HEK293 (cell line): Measurements from ENCODE around the gene RSRP1.

ENCODE experiments used
- BCL11B ChIP-seq: fragments of 450-650 bp; formaldehyde crosslinking; IDR thresholded peaks from 2 replicates; pipeline ENCODE4 v1.5.1; 2016; ENCODE audit warnings: low read depth, missing biosample characterization, missing genetic modification characterization
- OVOL3 ChIP-seq: fragments of 450-650 bp; formaldehyde crosslinking; IDR thresholded peaks from 2 replicates; pipeline ENCODE4 v1.5.1; 2016; ENCODE audit warnings: missing biosample characterization, missing genetic modification characterization
- SCRT2 ChIP-seq: fragments of 450-650 bp; formaldehyde crosslinking; IDR thresholded peaks from 2 replicates; pipeline ENCODE4 v1.5.1; 2016; ENCODE audit warnings: missing biosample characterization, missing genetic modification characterization
- SP2 ChIP-seq: fragments of 450-650 bp; formaldehyde crosslinking; IDR thresholded peaks from 2 replicates; pipeline ENCODE4 v1.5.1; 2016; ENCODE audit warnings: missing biosample characterization, missing genetic modification characterization
- SP3 ChIP-seq: fragments of 450-650 bp; formaldehyde crosslinking; IDR thresholded peaks from 2 replicates; pipeline ENCODE4 v1.5.1; 2016; ENCODE audit warnings: missing biosample characterization, missing genetic modification characterization
- TCF7L2 ChIP-seq: IDR thresholded peaks from 2 replicates; pipeline ENCODE4 v1.6.1; 2011; ENCODE audit warnings: low read depth, mild to moderate bottlenecking, inconsistent platforms, low read length, moderate library complexity, borderline replicate concordance
- ZBTB7A ChIP-seq: fragments of 450-650 bp; formaldehyde crosslinking; IDR thresholded peaks from 2 replicates; pipeline ENCODE4 v1.5.1; 2016; ENCODE audit warnings: low read depth, missing biosample characterization, missing genetic modification characterization
- ZBTB8A ChIP-seq: fragments of 450-650 bp; formaldehyde crosslinking; IDR thresholded peaks from 2 replicates; pipeline ENCODE4 v1.5.1; 2016; ENCODE audit warnings: missing biosample characterization, missing genetic modification characterization
- ZFP69B ChIP-seq: fragments of 450-650 bp; formaldehyde crosslinking; IDR thresholded peaks from 2 replicates; pipeline ENCODE4 v1.5.1; 2016; ENCODE audit warnings: missing biosample characterization, missing genetic modification characterization
- ZNF223 ChIP-seq: fragments of 450-650 bp; formaldehyde crosslinking; IDR thresholded peaks from 2 replicates; pipeline ENCODE4 v1.5.1; 2016; ENCODE audit warnings: missing biosample characterization, missing genetic modification characterization
- ZNF239 ChIP-seq: fragments of 450-650 bp; formaldehyde crosslinking; IDR thresholded peaks from 2 replicates; pipeline ENCODE4 v1.5.1; 2016; ENCODE audit warnings: missing biosample characterization, missing genetic modification characterization
- ZNF24 ChIP-seq: fragments of 450-650 bp; formaldehyde crosslinking; IDR thresholded peaks from 2 replicates; pipeline ENCODE4 v1.5.1; 2016; ENCODE audit warnings: missing biosample characterization, missing genetic modification characterization
- ZNF335 ChIP-seq: fragments of 450-650 bp; formaldehyde crosslinking; conservative IDR thresholded peaks from 2 replicates; pipeline ENCODE4 v1.5.1; 2016; ENCODE audit warnings: missing biosample characterization, missing genetic modification characterization
- ZNF394 ChIP-seq: fragments of 450-650 bp; formaldehyde crosslinking; IDR thresholded peaks from 2 replicates; pipeline ENCODE4 v1.5.1; 2016; ENCODE audit warnings: missing biosample characterization, missing genetic modification characterization, mild to moderate bottlenecking, moderate library complexity, borderline replicate concordance
- ZNF423 ChIP-seq: fragments of 450-650 bp; formaldehyde crosslinking; IDR thresholded peaks from 2 replicates; pipeline ENCODE4 v1.5.1; 2016; ENCODE audit warnings: missing biosample characterization, missing genetic modification characterization
- ZNF426 ChIP-seq: fragments of 450-650 bp; formaldehyde crosslinking; IDR thresholded peaks from 2 replicates; pipeline ENCODE4 v1.5.1; 2017; ENCODE audit warnings: missing biosample characterization, missing genetic modification characterization, mild to moderate bottlenecking, inconsistent platforms, moderate library complexity
- ZNF48 ChIP-seq: fragments of 450-650 bp; formaldehyde crosslinking; IDR thresholded peaks from 2 replicates; pipeline ENCODE4 v1.5.1; 2016; ENCODE audit warnings: missing biosample characterization, missing genetic modification characterization
- ZNF514 ChIP-seq: fragments of 450-650 bp; formaldehyde crosslinking; IDR thresholded peaks from 2 replicates; pipeline ENCODE4 v1.5.1; 2016; ENCODE audit warnings: missing biosample characterization, missing genetic modification characterization
- ZNF555 ChIP-seq: fragments of 450-650 bp; formaldehyde crosslinking; conservative IDR thresholded peaks from 2 replicates; pipeline ENCODE4 v1.5.1; 2017; ENCODE audit warnings: missing biosample characterization, mild to moderate bottlenecking, missing genetic modification characterization, inconsistent platforms
- ZNF600 ChIP-seq: fragments of 450-650 bp; formaldehyde crosslinking; IDR thresholded peaks from 2 replicates; pipeline ENCODE4 v1.5.1; 2016; ENCODE audit warnings: missing biosample characterization, missing genetic modification characterization
- ZNF623 ChIP-seq: fragments of 450-650 bp; formaldehyde crosslinking; IDR thresholded peaks from 2 replicates; pipeline ENCODE4 v1.5.1; 2016; ENCODE audit warnings: missing biosample characterization, missing genetic modification characterization
- ZNF677 ChIP-seq: fragments of 450-650 bp; IDR thresholded peaks from 2 replicates; pipeline ENCODE4 v1.5.0; 2018; ENCODE audit warnings: missing biosample characterization, mild to moderate bottlenecking, missing genetic modification characterization, moderate library complexity
- ZNF768 ChIP-seq: fragments of 450-650 bp; formaldehyde crosslinking; IDR thresholded peaks from 2 replicates; pipeline ENCODE4 v1.5.1; 2018; ENCODE audit warnings: missing biosample characterization, mild to moderate bottlenecking, missing genetic modification characterization
- ZNF785 ChIP-seq: fragments of 450-650 bp; formaldehyde crosslinking; IDR thresholded peaks from 2 replicates; pipeline ENCODE4 v1.5.1; 2016; ENCODE audit warnings: missing biosample characterization, missing genetic modification characterization
- ZSCAN23 ChIP-seq: fragments of 450-650 bp; formaldehyde crosslinking; IDR thresholded peaks from 2 replicates; pipeline ENCODE4 v1.5.1; 2016; ENCODE audit warnings: missing biosample characterization, missing genetic modification characterization
- ZXDB ChIP-seq: fragments of 450-650 bp; formaldehyde crosslinking; IDR thresholded peaks from 2 replicates; pipeline ENCODE4 v1.5.1; 2016; ENCODE audit warnings: missing biosample characterization, missing genetic modification characterization
- TF ChIP-seq, protein P1 (sequence below): fragments of 450-650 bp; formaldehyde crosslinking; IDR thresholded peaks from 2 replicates; pipeline ENCODE4 v1.5.1; 2016; ENCODE audit warnings: missing biosample characterization, missing genetic modification characterization
- TF ChIP-seq, protein P2 (sequence below): fragments of 450-650 bp; formaldehyde crosslinking; IDR thresholded peaks from 2 replicates; pipeline ENCODE4 v1.5.1; 2016; ENCODE audit warnings: missing biosample characterization, missing genetic modification characterization
- TF ChIP-seq, protein P3 (sequence below): fragments of 450-650 bp; formaldehyde crosslinking; IDR thresholded peaks from 2 replicates; pipeline ENCODE4 v1.5.1; 2016; ENCODE audit warnings: missing biosample characterization, missing genetic modification characterization
- TF ChIP-seq, protein P4 (sequence below): fragments of 450-650 bp; formaldehyde crosslinking; IDR thresholded peaks from 2 replicates; pipeline ENCODE4 v1.5.1; 2017; ENCODE audit warnings: missing biosample characterization, missing genetic modification characterization
- TF ChIP-seq, protein P5 (sequence below): fragments of 450-650 bp; formaldehyde crosslinking; IDR thresholded peaks from 2 replicates; pipeline ENCODE4 v1.5.1; 2017; ENCODE audit warnings: missing biosample characterization, missing genetic modification characterization
- TF ChIP-seq, protein P6 (sequence below): fragments of 450-650 bp; formaldehyde crosslinking; IDR thresholded peaks from 2 replicates; pipeline ENCODE4 v1.5.1; 2016; ENCODE audit warnings: missing biosample characterization, missing genetic modification characterization

The RSRP1 gene

DNA sequence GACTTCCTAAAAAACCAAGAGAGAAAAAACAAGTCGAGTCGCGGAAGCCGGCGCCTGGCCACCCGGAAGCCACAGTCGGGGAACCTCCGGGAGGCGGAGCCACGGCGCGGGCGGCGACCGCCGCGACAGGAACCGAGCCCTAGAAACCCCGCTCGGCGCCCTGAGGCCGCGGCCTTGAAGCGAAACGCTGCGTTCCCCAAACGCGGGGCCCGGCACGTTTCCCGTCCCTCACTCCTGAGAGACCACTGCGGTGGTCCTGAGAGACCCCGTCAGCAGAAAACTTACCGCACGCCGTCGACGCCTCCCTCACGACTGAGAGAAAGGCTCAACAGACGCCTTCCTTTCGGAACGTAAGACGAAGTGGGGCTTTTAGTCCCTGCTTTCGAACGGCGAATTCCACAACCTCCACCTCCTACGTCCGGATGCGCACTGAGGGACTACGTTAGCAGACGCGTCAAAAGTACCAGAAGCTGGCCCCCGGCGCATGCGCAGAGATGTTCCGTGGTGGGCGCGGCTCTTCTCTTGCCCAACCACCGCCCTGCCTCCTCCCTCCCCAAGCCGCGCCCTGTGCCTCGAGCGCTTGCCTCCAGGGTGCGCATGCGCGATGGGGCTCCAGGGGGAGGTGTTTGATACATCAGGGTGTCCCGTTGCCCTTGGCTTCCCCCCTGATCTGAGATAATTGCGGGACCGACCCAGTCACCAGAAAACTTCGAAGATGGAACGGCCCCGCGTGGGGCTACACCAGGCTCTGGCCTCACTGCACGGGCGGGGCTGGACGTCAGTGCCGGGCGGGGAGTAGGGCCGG is at the start of gene RSRP1 (continued):
- TF ChIP-seq ZNF768 = peak; percentile 56; the same call in 1 of the 2 replicates
- no peak for TF ChIP-seq ZNF48 (tag by site-specific recombination)
- TF ChIP-seq, protein P1, sequence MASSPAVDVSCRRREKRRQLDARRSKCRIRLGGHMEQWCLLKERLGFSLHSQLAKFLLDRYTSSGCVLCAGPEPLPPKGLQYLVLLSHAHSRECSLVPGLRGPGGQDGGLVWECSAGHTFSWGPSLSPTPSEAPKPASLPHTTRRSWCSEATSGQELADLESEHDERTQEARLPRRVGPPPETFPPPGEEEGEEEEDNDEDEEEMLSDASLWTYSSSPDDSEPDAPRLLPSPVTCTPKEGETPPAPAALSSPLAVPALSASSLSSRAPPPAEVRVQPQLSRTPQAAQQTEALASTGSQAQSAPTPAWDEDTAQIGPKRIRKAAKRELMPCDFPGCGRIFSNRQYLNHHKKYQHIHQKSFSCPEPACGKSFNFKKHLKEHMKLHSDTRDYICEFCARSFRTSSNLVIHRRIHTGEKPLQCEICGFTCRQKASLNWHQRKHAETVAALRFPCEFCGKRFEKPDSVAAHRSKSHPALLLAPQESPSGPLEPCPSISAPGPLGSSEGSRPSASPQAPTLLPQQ (tag by site-specific recombination) = peak; percentile 86
- TF ChIP-seq ZNF677 = no peak
- no peak for TF ChIP-seq ZNF555
- peak; percentile 88 for TF ChIP-seq SP2 (tag by site-specific recombination)
- no peak for TF ChIP-seq ZNF223 (tag by site-specific recombination)
- TF ChIP-seq ZNF394 (tag by site-specific recombination) = peak; percentile 82; the same call in 1 of the 2 replicates
- TF ChIP-seq ZNF24 (tag by site-specific recombination) = peak; percentile 89
- 0 out of 2 replicates have a peak, but pooled peaks have one; percentile 43 for TF ChIP-seq SCRT2 (tag by site-specific recombination)
- TF ChIP-seq, protein P2, sequence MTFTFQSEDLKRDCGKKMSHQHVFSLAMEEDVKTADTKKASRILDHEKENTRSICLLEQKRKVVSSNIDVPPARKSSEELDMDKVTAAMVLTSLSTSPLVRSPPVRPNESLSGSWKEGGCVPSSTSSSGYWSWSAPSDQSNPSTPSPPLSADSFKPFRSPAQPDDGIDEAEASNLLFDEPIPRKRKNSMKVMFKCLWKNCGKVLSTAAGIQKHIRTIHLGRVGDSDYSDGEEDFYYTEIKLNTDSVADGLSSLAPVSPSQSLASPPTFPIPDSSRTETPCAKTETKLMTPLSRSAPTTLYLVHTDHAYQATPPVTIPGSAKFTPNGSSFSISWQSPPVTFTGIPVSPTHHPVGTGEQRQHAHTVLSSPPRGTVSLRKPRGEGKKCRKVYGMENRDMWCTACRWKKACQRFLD (tag by site-specific recombination) = no peak
- TF ChIP-seq, protein P3, sequence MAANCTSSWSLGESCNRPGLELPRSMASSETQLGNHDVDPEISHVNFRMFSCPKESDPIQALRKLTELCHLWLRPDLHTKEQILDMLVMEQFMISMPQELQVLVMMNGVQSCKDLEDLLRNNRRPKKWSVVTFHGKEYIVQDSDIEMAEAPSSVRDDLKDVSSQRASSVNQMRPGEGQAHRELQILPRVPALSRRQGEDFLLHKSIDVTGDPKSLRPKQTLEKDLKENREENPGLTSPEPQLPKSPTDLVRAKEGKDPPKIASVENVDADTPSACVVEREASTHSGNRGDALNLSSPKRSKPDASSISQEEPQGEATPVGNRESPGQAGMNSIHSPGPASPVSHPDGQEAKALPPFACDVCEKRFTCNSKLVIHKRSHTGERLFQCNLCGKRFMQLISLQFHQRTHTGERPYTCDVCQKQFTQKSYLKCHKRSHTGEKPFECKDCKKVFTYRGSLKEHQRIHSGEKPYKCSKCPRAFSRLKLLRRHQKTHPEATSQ (tag by site-specific recombination) = peak; percentile 80; the same call in 1 of the 2 replicates
- no peak for TF ChIP-seq ZNF423 (tag by site-specific recombination)
- TF ChIP-seq ZNF426 (tag by site-specific recombination) = no peak
- no peak for TF ChIP-seq TCF7L2
- TF ChIP-seq ZNF239 (tag by site-specific recombination) = peak; percentile 78
- peak; percentile 56; the same call in 1 of the 2 replicates for TF ChIP-seq ZNF335 (tag by site-specific recombination)
- peak; percentile 95 for TF ChIP-seq ZNF600
- peak; percentile 86 for TF ChIP-seq ZBTB8A
- peak; percentile 44; the same call in 1 of the 2 replicates for TF ChIP-seq OVOL3 (tag by site-specific recombination)
- no peak for TF ChIP-seq ZNF623
- TF ChIP-seq, protein P4, sequence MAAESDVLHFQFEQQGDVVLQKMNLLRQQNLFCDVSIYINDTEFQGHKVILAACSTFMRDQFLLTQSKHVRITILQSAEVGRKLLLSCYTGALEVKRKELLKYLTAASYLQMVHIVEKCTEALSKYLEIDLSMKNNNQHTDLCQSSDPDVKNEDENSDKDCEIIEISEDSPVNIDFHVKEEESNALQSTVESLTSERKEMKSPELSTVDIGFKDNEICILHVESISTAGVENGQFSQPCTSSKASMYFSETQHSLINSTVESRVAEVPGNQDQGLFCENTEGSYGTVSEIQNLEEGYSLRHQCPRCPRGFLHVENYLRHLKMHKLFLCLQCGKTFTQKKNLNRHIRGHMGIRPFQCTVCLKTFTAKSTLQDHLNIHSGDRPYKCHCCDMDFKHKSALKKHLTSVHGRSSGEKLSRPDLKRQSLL (tag by site-specific recombination) = peak; percentile 36; the same call in 1 of the 2 replicates
- TF ChIP-seq, protein P5, sequence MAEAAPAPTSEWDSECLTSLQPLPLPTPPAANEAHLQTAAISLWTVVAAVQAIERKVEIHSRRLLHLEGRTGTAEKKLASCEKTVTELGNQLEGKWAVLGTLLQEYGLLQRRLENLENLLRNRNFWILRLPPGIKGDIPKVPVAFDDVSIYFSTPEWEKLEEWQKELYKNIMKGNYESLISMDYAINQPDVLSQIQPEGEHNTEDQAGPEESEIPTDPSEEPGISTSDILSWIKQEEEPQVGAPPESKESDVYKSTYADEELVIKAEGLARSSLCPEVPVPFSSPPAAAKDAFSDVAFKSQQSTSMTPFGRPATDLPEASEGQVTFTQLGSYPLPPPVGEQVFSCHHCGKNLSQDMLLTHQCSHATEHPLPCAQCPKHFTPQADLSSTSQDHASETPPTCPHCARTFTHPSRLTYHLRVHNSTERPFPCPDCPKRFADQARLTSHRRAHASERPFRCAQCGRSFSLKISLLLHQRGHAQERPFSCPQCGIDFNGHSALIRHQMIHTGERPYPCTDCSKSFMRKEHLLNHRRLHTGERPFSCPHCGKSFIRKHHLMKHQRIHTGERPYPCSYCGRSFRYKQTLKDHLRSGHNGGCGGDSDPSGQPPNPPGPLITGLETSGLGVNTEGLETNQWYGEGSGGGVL = peak; percentile 74
- 0 out of 2 replicates have a peak, but pooled peaks have one; percentile 27 for TF ChIP-seq BCL11B (tag by site-specific recombination)
- peak; percentile 81; the same call in 1 of the 2 replicates for TF ChIP-seq ZBTB7A (tag by site-specific recombination)
- TF ChIP-seq ZNF514 (tag by site-specific recombination) = no peak
- TF ChIP-seq ZFP69B (tag by site-specific recombination) = peak; percentile 65; the same call in 1 of the 2 replicates
- TF ChIP-seq ZSCAN23 (tag by site-specific recombination) = peak; percentile 86
- TF ChIP-seq, protein P6, sequence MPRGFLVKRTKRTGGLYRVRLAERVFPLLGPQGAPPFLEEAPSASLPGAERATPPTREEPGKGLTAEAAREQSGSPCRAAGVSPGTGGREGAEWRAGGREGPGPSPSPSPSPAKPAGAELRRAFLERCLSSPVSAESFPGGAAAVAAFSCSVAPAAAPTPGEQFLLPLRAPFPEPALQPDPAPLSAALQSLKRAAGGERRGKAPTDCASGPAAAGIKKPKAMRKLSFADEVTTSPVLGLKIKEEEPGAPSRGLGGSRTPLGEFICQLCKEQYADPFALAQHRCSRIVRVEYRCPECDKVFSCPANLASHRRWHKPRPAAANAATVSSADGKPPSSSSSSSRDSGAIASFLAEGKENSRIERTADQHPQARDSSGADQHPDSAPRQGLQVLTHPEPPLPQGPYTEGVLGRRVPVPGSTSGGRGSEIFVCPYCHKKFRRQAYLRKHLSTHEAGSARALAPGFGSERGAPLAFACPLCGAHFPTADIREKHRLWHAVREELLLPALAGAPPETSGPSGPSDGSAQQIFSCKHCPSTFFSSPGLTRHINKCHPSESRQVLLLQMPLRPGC (tag by site-specific recombination) = peak; percentile 80
- TF ChIP-seq SP3 (tag by site-specific recombination) = peak; percentile 82
- TF ChIP-seq ZXDB (tag by site-specific recombination) = peak; percentile 97
- TF ChIP-seq ZNF785 = no peak
